ENCODE results near the gene RPUSD1.

DNA sequence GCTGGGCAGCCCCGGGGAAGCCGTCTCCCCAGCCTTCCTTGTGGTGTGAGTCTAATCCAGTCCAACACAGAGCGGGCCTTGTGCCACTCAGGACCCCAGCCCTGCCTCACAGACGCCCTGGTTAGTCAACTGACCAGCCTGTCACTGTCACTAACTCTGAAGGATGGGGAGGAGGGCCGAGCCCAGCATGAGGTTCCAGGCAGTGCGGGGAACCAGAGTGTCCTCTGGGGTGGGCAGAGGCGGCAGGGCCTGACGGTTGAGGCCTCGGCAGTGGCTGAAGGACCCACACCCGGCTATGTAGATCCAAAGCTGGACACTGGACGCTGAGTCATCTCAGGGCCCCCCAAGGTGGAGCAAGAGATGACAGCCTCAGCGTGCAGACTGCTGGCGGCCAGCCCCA lies 8.6 kb downstream of the RPUSD1 start:
- TF ChIP-seq, protein P1, sequence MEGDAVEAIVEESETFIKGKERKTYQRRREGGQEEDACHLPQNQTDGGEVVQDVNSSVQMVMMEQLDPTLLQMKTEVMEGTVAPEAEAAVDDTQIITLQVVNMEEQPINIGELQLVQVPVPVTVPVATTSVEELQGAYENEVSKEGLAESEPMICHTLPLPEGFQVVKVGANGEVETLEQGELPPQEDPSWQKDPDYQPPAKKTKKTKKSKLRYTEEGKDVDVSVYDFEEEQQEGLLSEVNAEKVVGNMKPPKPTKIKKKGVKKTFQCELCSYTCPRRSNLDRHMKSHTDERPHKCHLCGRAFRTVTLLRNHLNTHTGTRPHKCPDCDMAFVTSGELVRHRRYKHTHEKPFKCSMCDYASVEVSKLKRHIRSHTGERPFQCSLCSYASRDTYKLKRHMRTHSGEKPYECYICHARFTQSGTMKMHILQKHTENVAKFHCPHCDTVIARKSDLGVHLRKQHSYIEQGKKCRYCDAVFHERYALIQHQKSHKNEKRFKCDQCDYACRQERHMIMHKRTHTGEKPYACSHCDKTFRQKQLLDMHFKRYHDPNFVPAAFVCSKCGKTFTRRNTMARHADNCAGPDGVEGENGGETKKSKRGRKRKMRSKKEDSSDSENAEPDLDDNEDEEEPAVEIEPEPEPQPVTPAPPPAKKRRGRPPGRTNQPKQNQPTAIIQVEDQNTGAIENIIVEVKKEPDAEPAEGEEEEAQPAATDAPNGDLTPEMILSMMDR (IDR thresholded peaks at IDR 0.05), result no peak
- TF ChIP-seq POLR2A (IDR thresholded peaks at IDR 0.05), result no peak

Measured in uterus (tissue), 2 donors.